HEK293 (cell line): ENCODE data around the gene MOG.

Source experiments
- GFI1B ChIP-seq: fragments of 450-650 bp; formaldehyde crosslinking; IDR thresholded peaks from 2 replicates; pipeline ENCODE4 v1.5.1; 2016; ENCODE audit warnings: missing biosample characterization, missing genetic modification characterization
- GLI2 ChIP-seq: fragments of 450-650 bp; formaldehyde crosslinking; IDR thresholded peaks from 2 replicates; pipeline ENCODE4; 2017; ENCODE audit warnings: missing biosample characterization, missing genetic modification characterization, low read depth, borderline replicate concordance
- GLIS2 ChIP-seq: fragments of 450-650 bp; formaldehyde crosslinking; IDR thresholded peaks from 2 replicates; pipeline ENCODE4 v1.5.1; 2016; ENCODE audit warnings: missing biosample characterization, missing genetic modification characterization
- HOXA7 ChIP-seq: sonication (generic); formaldehyde crosslinking; IDR thresholded peaks from 2 replicates; pipeline ENCODE4 v1.8.1; 2022; ENCODE audit warnings: missing genetic modification reagents, borderline replicate concordance
- KLF17 ChIP-seq: fragments of 450-650 bp; formaldehyde crosslinking; IDR thresholded peaks from 2 replicates; pipeline ENCODE4 v1.5.1; 2016; ENCODE audit warnings: missing biosample characterization, missing genetic modification characterization
- SALL2 ChIP-seq: fragments of 450-650 bp; formaldehyde crosslinking; IDR thresholded peaks from 2 replicates; pipeline ENCODE4 v1.5.0; 2017; ENCODE audit warnings: missing biosample characterization, mild to moderate bottlenecking, missing genetic modification characterization, borderline replicate concordance
- TCF7L2 ChIP-seq: IDR thresholded peaks from 2 replicates; pipeline ENCODE4 v1.6.1; 2011; ENCODE audit warnings: low read depth, mild to moderate bottlenecking, inconsistent platforms, low read length, moderate library complexity, borderline replicate concordance
- ZBTB1 ChIP-seq: fragments of 450-650 bp; formaldehyde crosslinking; IDR thresholded peaks from 2 replicates; pipeline ENCODE4 v1.5.1; 2016; ENCODE audit warnings: missing biosample characterization, missing genetic modification characterization
- ZBTB26 ChIP-seq: fragments of 450-650 bp; formaldehyde crosslinking; optimal IDR thresholded peaks from 2 replicates; pipeline ENCODE3; 2016; ENCODE audit warnings: missing biosample characterization, mild to moderate bottlenecking, missing genetic modification characterization
- ZBTB48 ChIP-seq: fragments of 450-650 bp; formaldehyde crosslinking; IDR thresholded peaks from 2 replicates; pipeline ENCODE4 v1.5.1; 2016; ENCODE audit warnings: missing biosample characterization, missing genetic modification characterization
- ZBTB8A ChIP-seq: fragments of 450-650 bp; formaldehyde crosslinking; IDR thresholded peaks from 2 replicates; pipeline ENCODE4 v1.5.1; 2016; ENCODE audit warnings: missing biosample characterization, missing genetic modification characterization
- ZNF23 ChIP-seq: fragments of 450-650 bp; formaldehyde crosslinking; IDR thresholded peaks from 2 replicates; pipeline ENCODE4 v1.5.1; 2016; ENCODE audit warnings: missing biosample characterization, missing genetic modification characterization, borderline replicate concordance
- ZNF324 ChIP-seq: fragments of 450-650 bp; formaldehyde crosslinking; IDR thresholded peaks from 2 replicates; pipeline ENCODE4 v1.5.1; 2016; ENCODE audit warnings: missing biosample characterization, missing genetic modification characterization
- ZNF423 ChIP-seq: fragments of 450-650 bp; formaldehyde crosslinking; IDR thresholded peaks from 2 replicates; pipeline ENCODE4 v1.5.1; 2016; ENCODE audit warnings: missing biosample characterization, missing genetic modification characterization
- ZNF548 ChIP-seq: fragments of 450-650 bp; formaldehyde crosslinking; IDR thresholded peaks from 2 replicates; pipeline ENCODE4 v1.5.1; 2016; ENCODE audit warnings: missing biosample characterization, missing genetic modification characterization
- ZNF585B ChIP-seq: fragments of 450-650 bp; formaldehyde crosslinking; IDR thresholded peaks from 2 replicates; pipeline ENCODE4 v1.5.1; 2016; ENCODE audit warnings: missing biosample characterization, missing genetic modification characterization
- ZNF658 ChIP-seq: fragments of 450-650 bp; formaldehyde crosslinking; IDR thresholded peaks from 2 replicates; pipeline ENCODE4; 2016; ENCODE audit warnings: missing biosample characterization, missing genetic modification characterization
- ZNF701 ChIP-seq: fragments of 450-650 bp; formaldehyde crosslinking; IDR thresholded peaks from 2 replicates; pipeline ENCODE4 v1.5.1; 2016; ENCODE audit warnings: missing biosample characterization, missing genetic modification characterization
- ZNF792 ChIP-seq: fragments of 450-650 bp; formaldehyde crosslinking; IDR thresholded peaks from 2 replicates; pipeline ENCODE4 v1.5.1; 2016; ENCODE audit warnings: missing biosample characterization, missing genetic modification characterization
- ZSCAN23 ChIP-seq: fragments of 450-650 bp; formaldehyde crosslinking; IDR thresholded peaks from 2 replicates; pipeline ENCODE4 v1.5.1; 2016; ENCODE audit warnings: missing biosample characterization, missing genetic modification characterization
- TF ChIP-seq, protein P1 (sequence below): fragments of 450-650 bp; formaldehyde crosslinking; IDR thresholded peaks from 2 replicates; pipeline ENCODE4 v1.5.1; 2016; ENCODE audit warnings: missing biosample characterization, missing genetic modification characterization
- TF ChIP-seq, protein P2 (sequence below): fragments of 450-650 bp; formaldehyde crosslinking; IDR thresholded peaks from 2 replicates; pipeline ENCODE4 v1.5.1; 2016; ENCODE audit warnings: missing biosample characterization, missing genetic modification characterization
- TF ChIP-seq, protein P3 (sequence below): fragments of 450-650 bp; formaldehyde crosslinking; conservative IDR thresholded peaks from 2 replicates; pipeline ENCODE4 v1.5.1; 2016; ENCODE audit warnings: low read depth, missing biosample characterization, missing genetic modification characterization
- TF ChIP-seq, protein P4 (sequence below): fragments of 450-650 bp; formaldehyde crosslinking; IDR thresholded peaks from 2 replicates; pipeline ENCODE4 v1.5.1; 2017; ENCODE audit warnings: missing biosample characterization, missing genetic modification characterization

Gene MOG

DNA sequence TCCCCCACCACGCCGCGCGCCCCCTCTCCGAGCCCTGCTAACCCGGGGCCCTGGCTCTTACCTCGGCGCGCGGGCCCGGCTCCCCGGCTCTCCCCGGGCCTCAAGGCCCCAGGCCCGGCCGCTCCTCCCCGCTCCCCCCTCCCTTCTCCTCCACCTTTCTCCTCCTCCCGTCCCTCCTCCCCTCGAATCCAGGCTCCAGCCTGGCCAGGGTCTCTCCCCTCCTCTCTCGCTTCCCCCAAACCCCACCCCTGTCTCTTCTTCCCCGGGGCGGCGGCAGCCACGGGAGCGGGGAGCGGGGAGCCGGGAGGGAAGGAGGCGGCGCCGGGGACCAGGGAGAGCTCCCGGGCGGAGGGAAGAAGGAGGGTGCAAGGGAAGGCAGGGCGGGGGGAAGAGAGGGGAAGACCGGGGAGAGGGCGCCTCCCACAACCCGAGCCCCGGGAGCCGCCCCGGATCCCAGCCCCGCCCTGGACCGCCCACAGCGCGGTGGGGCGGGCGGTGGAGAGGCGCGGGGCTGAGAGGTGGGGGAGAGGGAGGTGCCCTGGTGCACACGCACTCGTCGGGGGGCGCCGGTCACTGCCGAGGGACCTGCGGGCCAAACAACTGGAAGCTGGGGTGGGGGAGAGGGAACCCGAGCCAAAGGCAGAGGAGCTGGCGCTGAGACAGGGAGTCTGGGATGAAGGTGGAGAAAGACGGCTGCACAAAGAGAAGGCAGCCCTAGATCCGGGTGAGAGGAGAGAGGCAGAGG lies 23.9 kb upstream of the MOG start, which contains the start of gene GABBR1 (continued):
- TF ChIP-seq KLF17, result peak; percentile 56
- 0 out of 2 replicates have a peak, but pooled peaks have one; percentile 38 for TF ChIP-seq ZNF324
- TF ChIP-seq ZNF792 (tag by site-specific recombination), result no peak
- no peak for TF ChIP-seq SALL2
- no peak for TF ChIP-seq HOXA7 (CRISPR knock-in tag)
- no peak for TF ChIP-seq ZBTB1
- TF ChIP-seq, protein P1, sequence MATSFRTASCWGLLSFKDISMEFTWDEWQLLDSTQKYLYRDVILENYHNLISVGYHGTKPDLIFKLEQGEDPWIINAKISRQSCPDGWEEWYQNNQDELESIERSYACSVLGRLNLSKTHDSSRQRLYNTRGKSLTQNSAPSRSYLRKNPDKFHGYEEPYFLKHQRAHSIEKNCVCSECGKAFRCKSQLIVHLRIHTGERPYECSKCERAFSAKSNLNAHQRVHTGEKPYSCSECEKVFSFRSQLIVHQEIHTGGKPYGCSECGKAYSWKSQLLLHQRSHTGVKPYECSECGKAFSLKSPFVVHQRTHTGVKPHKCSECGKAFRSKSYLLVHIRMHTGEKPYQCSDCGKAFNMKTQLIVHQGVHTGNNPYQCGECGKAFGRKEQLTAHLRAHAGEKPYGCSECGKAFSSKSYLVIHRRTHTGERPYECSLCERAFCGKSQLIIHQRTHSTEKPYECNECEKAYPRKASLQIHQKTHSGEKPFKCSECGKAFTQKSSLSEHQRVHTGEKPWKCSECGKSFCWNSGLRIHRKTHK (tag by site-specific recombination), result no peak
- TF ChIP-seq, protein P2, sequence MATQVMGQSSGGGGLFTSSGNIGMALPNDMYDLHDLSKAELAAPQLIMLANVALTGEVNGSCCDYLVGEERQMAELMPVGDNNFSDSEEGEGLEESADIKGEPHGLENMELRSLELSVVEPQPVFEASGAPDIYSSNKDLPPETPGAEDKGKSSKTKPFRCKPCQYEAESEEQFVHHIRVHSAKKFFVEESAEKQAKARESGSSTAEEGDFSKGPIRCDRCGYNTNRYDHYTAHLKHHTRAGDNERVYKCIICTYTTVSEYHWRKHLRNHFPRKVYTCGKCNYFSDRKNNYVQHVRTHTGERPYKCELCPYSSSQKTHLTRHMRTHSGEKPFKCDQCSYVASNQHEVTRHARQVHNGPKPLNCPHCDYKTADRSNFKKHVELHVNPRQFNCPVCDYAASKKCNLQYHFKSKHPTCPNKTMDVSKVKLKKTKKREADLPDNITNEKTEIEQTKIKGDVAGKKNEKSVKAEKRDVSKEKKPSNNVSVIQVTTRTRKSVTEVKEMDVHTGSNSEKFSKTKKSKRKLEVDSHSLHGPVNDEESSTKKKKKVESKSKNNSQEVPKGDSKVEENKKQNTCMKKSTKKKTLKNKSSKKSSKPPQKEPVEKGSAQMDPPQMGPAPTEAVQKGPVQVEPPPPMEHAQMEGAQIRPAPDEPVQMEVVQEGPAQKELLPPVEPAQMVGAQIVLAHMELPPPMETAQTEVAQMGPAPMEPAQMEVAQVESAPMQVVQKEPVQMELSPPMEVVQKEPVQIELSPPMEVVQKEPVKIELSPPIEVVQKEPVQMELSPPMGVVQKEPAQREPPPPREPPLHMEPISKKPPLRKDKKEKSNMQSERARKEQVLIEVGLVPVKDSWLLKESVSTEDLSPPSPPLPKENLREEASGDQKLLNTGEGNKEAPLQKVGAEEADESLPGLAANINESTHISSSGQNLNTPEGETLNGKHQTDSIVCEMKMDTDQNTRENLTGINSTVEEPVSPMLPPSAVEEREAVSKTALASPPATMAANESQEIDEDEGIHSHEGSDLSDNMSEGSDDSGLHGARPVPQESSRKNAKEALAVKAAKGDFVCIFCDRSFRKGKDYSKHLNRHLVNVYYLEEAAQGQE (tag by site-specific recombination), result peak; percentile 96
- peak; percentile 69 for TF ChIP-seq ZBTB26 (tag by site-specific recombination)
- TF ChIP-seq, protein P3, sequence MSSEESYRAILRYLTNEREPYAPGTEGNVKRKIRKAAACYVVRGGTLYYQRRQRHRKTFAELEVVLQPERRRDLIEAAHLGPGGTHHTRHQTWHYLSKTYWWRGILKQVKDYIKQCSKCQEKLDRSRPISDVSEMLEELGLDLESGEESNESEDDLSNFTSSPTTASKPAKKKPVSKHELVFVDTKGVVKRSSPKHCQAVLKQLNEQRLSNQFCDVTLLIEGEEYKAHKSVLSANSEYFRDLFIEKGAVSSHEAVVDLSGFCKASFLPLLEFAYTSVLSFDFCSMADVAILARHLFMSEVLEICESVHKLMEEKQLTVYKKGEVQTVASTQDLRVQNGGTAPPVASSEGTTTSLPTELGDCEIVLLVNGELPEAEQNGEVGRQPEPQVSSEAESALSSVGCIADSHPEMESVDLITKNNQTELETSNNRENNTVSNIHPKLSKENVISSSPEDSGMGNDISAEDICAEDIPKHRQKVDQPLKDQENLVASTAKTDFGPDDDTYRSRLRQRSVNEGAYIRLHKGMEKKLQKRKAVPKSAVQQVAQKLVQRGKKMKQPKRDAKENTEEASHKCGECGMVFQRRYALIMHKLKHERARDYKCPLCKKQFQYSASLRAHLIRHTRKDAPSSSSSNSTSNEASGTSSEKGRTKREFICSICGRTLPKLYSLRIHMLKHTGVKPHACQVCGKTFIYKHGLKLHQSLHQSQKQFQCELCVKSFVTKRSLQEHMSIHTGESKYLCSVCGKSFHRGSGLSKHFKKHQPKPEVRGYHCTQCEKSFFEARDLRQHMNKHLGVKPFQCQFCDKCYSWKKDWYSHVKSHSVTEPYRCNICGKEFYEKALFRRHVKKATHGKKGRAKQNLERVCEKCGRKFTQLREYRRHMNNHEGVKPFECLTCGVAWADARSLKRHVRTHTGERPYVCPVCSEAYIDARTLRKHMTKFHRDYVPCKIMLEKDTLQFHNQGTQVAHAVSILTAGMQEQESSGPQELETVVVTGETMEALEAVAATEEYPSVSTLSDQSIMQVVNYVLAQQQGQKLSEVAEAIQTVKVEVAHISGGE (tag by site-specific recombination), result peak; percentile 59
- TF ChIP-seq, protein P4, sequence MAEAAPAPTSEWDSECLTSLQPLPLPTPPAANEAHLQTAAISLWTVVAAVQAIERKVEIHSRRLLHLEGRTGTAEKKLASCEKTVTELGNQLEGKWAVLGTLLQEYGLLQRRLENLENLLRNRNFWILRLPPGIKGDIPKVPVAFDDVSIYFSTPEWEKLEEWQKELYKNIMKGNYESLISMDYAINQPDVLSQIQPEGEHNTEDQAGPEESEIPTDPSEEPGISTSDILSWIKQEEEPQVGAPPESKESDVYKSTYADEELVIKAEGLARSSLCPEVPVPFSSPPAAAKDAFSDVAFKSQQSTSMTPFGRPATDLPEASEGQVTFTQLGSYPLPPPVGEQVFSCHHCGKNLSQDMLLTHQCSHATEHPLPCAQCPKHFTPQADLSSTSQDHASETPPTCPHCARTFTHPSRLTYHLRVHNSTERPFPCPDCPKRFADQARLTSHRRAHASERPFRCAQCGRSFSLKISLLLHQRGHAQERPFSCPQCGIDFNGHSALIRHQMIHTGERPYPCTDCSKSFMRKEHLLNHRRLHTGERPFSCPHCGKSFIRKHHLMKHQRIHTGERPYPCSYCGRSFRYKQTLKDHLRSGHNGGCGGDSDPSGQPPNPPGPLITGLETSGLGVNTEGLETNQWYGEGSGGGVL (tag by site-specific recombination), result peak; percentile 98
- TF ChIP-seq ZSCAN23, result 0 out of 2 replicates have a peak, but pooled peaks have one; percentile 50
- TF ChIP-seq TCF7L2, result no peak
- peak; percentile 74; the same call in 1 of the 2 replicates for TF ChIP-seq ZNF423 (tag by site-specific recombination)
- peak; percentile 70; the same call in 1 of the 2 replicates for TF ChIP-seq ZBTB48 (tag by site-specific recombination)
- peak; percentile 95 for TF ChIP-seq GLIS2 (tag by site-specific recombination)
- TF ChIP-seq ZNF548 (tag by site-specific recombination), result no peak
- no peak for TF ChIP-seq ZNF585B (tag by site-specific recombination)
- TF ChIP-seq ZNF23 (tag by site-specific recombination), result no peak
- TF ChIP-seq ZBTB8A (tag by site-specific recombination), result peak; percentile 89
- no peak for TF ChIP-seq GFI1B (tag by site-specific recombination)
- no peak for TF ChIP-seq GLI2 (tag by site-specific recombination)
- no peak for TF ChIP-seq ZNF701 (tag by site-specific recombination)
- no peak for TF ChIP-seq ZNF658 (tag by site-specific recombination)
